H1 (cell line): Measurements from ENCODE around the gene DNAAF3. TPM values are rescaled to one million over a fixed set of nuclear protein-coding genes. Genes with fewer than 3 reads are reported as not detected.

Source experiments
- CTCF ChIA-PET: fragments of 300-600 bp; sonication (Branson Sonifier 250); formaldehyde crosslinking; loops from one replicate; lab custom pipeline; 2021; ENCODE audit not compliant: partially characterized antibody; lab: Charles Lee
- POLR2A ChIA-PET: fragments of 300-600 bp; sonication (Branson Sonifier 250); formaldehyde crosslinking; loops from one replicate; lab custom pipeline; 2021; ENCODE audit warnings: inconsistent platforms; ENCODE audit not compliant: partially characterized antibody; lab: Charles Lee
- DNase-seq, 2 experiments: peaks; one replicate each; pipeline versions ENCODE4 v3.0.0 to v3.0.0-alpha.2; 2010 to 2022; ENCODE audit warnings: low spot score in 2 of 2, low read depth in 1 of 2, mixed read lengths in 1 of 2
- FAIRE-seq: peaks from 2 replicates; lab custom pipeline; 2011; peaks lifted over from hg19 to GRCh38; lab: Jason Lieb, UNC
- H2AFZ ChIP-seq: 2 replicates; pipeline ENCODE4 v1.8.1; 2012; ENCODE audit warnings: low read length, inconsistent platforms
- H2AK5ac ChIP-seq: 2 replicates; pipeline ENCODE4 v1.6.1; 2013; ENCODE audit warnings: low read depth, low read length
- H2BK120ac ChIP-seq: replicated peaks from 2 replicates; pipeline ENCODE3; 2013; ENCODE audit warnings: low read depth, low read length, inconsistent platforms
- H2BK12ac ChIP-seq: 2 replicates; pipeline ENCODE4 v1.6.1; 2013; ENCODE audit warnings: low read depth, low read length
- H2BK15ac ChIP-seq: 2 replicates; pipeline ENCODE4 v1.6.1; 2013; ENCODE audit warnings: low read length
- H2BK20ac ChIP-seq: 2 replicates; pipeline ENCODE4 v1.6.1; 2013; ENCODE audit warnings: low read length
- H2BK5ac ChIP-seq: 2 replicates; pipeline ENCODE4 v1.6.1; 2013; ENCODE audit warnings: low read depth, low read length
- H3K14ac ChIP-seq: 2 replicates; pipeline ENCODE4 v1.6.1; 2013; ENCODE audit warnings: inconsistent platforms; ENCODE audit not compliant: insufficient read length
- H3K18ac ChIP-seq: 2 replicates; pipeline ENCODE4 v1.6.1; 2013; ENCODE audit warnings: low read length; ENCODE audit errors: extremely low read depth
- H3K23ac ChIP-seq: 2 replicates; pipeline ENCODE4 v1.6.1; 2013; ENCODE audit warnings: inconsistent platforms; ENCODE audit not compliant: insufficient read length
- H3K23me2 ChIP-seq: 2 replicates; pipeline ENCODE4 v1.6.1; 2013; ENCODE audit warnings: low read depth, low read length
- H3K27ac ChIP-seq: 2 replicates; pipeline ENCODE4 v1.6.1; 2011; ENCODE audit warnings: low read depth, low read length, inconsistent platforms
- H3K27me3 ChIP-seq, 4 experiments: replicated peaks in 1 of 4; 1 replicate in 1 of 4; 2 replicates in 3 of 4; pipeline versions ENCODE4 v1.6.1 to v1.8.1; 2011 to 2013; ENCODE audit warnings: low read length in 3 of 4, mild to moderate bottlenecking in 3 of 4, inconsistent platforms in 2 of 4, mixed read lengths in 2 of 4, moderate library complexity in 1 of 4; ENCODE audit not compliant: control insufficient read depth in 3 of 4, insufficient read depth in 3 of 4; ENCODE audit errors: extremely low read depth in 1 of 4
- H3K36me3 ChIP-seq, 4 experiments: 2 replicates each; pipeline versions ENCODE4 v1.6.1 to v1.8.1; 2011 to 2013; ENCODE audit warnings: mild to moderate bottlenecking in 4 of 4, low read length in 3 of 4, moderate library complexity in 2 of 4, control low read depth in 1 of 4, inconsistent platforms in 1 of 4; ENCODE audit not compliant: insufficient read depth in 4 of 4, control insufficient read depth in 2 of 4
- H3K4ac ChIP-seq: replicated peaks from 2 replicates; pipeline ENCODE3; 2013; ENCODE audit warnings: low read length, low read depth, mixed read lengths, inconsistent platforms; ENCODE audit not compliant: insufficient read length
- H3K4me1 ChIP-seq, 4 experiments: replicated peaks in 1 of 4; 1 replicate in 1 of 4; 2 replicates in 3 of 4; pipeline versions ENCODE4 v1.6.1 to v1.8.1; 2011 to 2013; ENCODE audit warnings: low read length in 3 of 4, inconsistent platforms in 2 of 4, mixed read lengths in 1 of 4; ENCODE audit not compliant: insufficient read depth in 4 of 4, control insufficient read depth in 3 of 4
- H3K4me2 ChIP-seq, 2 experiments: 2 replicates each; pipeline versions ENCODE4 v1.6.1 to v1.8.1; 2011 to 2013; ENCODE audit warnings: low read depth in 2 of 2, low read length in 2 of 2, control low read depth in 1 of 2, inconsistent platforms in 1 of 2, mild to moderate bottlenecking in 1 of 2; ENCODE audit not compliant: insufficient read depth in 1 of 2
- H3K4me3 ChIP-seq, 4 experiments: fragments of 200-600, 300-600 bp in 1 of 4; sonication (generic), shearing (Covaris generic), sonication (Bioruptor Twin) in 1 of 4; 2 replicates each; pipeline versions ENCODE4 v1.5.1 to v1.8.1; 2011 to 2016; ENCODE audit warnings: low read length in 4 of 4, low read depth in 3 of 4, control low read depth in 2 of 4, inconsistent platforms in 2 of 4, mild to moderate bottlenecking in 2 of 4, mixed read lengths in 1 of 4, moderate library complexity in 1 of 4; ENCODE audit not compliant: insufficient read depth in 2 of 4; ENCODE audit errors: extremely low read depth in 1 of 4
- H3K56ac ChIP-seq: replicated peaks from 2 replicates; pipeline ENCODE3; 2013; ENCODE audit warnings: low read depth, mild to moderate bottlenecking, mixed read lengths, low read length, inconsistent platforms; ENCODE audit not compliant: insufficient read length
- H3K79me1 ChIP-seq: 2 replicates; pipeline ENCODE4 v1.6.1; 2013; ENCODE audit warnings: low read depth, low read length, control low read depth
- H3K79me2 ChIP-seq, 2 experiments: 2 replicates each; pipeline versions ENCODE4 v1.6.1 to v1.8.1; 2012 to 2013; ENCODE audit warnings: low read length in 2 of 2, mild to moderate bottlenecking in 2 of 2, inconsistent platforms in 1 of 2; ENCODE audit not compliant: insufficient read depth in 2 of 2, control insufficient read depth in 1 of 2
- H3K9ac ChIP-seq, 4 experiments: replicated peaks in 1 of 4; 1 replicate in 1 of 4; 2 replicates in 3 of 4; pipeline versions ENCODE4 v1.6.1 to v1.8.1; 2011 to 2013; ENCODE audit warnings: low read depth in 3 of 4, low read length in 3 of 4, control low read depth in 2 of 4, mild to moderate bottlenecking in 2 of 4, moderate library complexity in 2 of 4, inconsistent platforms in 1 of 4; ENCODE audit errors: extremely low read depth in 1 of 4
- H3K9me3 ChIP-seq, 2 experiments: 2 replicates each; pipeline versions ENCODE4 v1.6.1 to v1.8.1; 2012 to 2013; ENCODE audit warnings: mild to moderate bottlenecking in 2 of 2, moderate library complexity in 2 of 2, control low read depth in 1 of 2, inconsistent platforms in 1 of 2, low read depth in 1 of 2, low read length in 1 of 2, mixed read lengths in 1 of 2; ENCODE audit not compliant: insufficient read depth in 2 of 2
- H4K20me1 ChIP-seq, 2 experiments: replicated peaks in 1 of 2; 2 replicates each; pipeline versions ENCODE3 to v1.8.1; 2011 to 2013; ENCODE audit warnings: inconsistent platforms in 2 of 2, low read length in 2 of 2, mild to moderate bottlenecking in 1 of 2; ENCODE audit not compliant: insufficient read depth in 2 of 2, control insufficient read depth in 1 of 2
- H4K5ac ChIP-seq: 2 replicates; pipeline ENCODE4 v1.6.1; 2013; ENCODE audit warnings: low read length, low read depth, mixed read lengths, inconsistent platforms; ENCODE audit not compliant: insufficient read length
- H4K8ac ChIP-seq: 2 replicates; pipeline ENCODE4 v1.8.0; 2013; ENCODE audit warnings: mild to moderate bottlenecking, moderate library complexity, low read length, inconsistent platforms; ENCODE audit not compliant: insufficient read depth; ENCODE audit errors: extremely low read depth
- H4K91ac ChIP-seq: replicated peaks from 2 replicates; pipeline ENCODE3; 2013; ENCODE audit warnings: low read length, mixed read lengths, inconsistent platforms; ENCODE audit not compliant: insufficient read length
- BRCA1 ChIP-seq: IDR thresholded peaks from 2 replicates; pipeline ENCODE4 v1.6.1; 2012; ENCODE audit warnings: low read depth, low read length, improper control_type of control experiment
- CBX8 ChIP-seq: fragments of 300-800, 300-1000 bp; sonication (generic); IDR thresholded peaks from 2 replicates; pipeline ENCODE4 v1.7.1; 2016; ENCODE audit warnings: low read depth, low read length, borderline replicate concordance
- CTBP2 ChIP-seq: IDR thresholded peaks from 2 replicates; pipeline ENCODE4 v1.7.0; 2011; ENCODE audit warnings: borderline replicate concordance, mild to moderate bottlenecking, moderate library complexity, mixed read lengths, low read length; ENCODE audit not compliant: insufficient read depth, insufficient read length
- EP300 ChIP-seq, 2 experiments: IDR thresholded peaks; 1 replicate in 1 of 2; 2 replicates in 1 of 2; pipeline ENCODE4 v1.6.1; 2011 to 2012; ENCODE audit warnings: low read depth in 2 of 2, low read length in 2 of 2, mild to moderate bottlenecking in 2 of 2, borderline replicate concordance in 1 of 2, inconsistent platforms in 1 of 2, moderate library complexity in 1 of 2
- EZH2 ChIP-seq: fragments of 200-600 bp; sonication (generic); IDR thresholded peaks from 2 replicates; pipeline ENCODE4 v1.7.1; 2012; ENCODE audit warnings: low read depth, mild to moderate bottlenecking, moderate library complexity, low read length, inconsistent platforms; ENCODE audit not compliant: severe bottlenecking
- NANOG ChIP-seq: IDR thresholded peaks from 2 replicates; pipeline ENCODE4 v1.6.1; 2011; ENCODE audit warnings: low read length, low read depth, mild to moderate bottlenecking, inconsistent platforms; ENCODE audit not compliant: insufficient read depth, poor library complexity, severe bottlenecking
- POLR2A ChIP-seq, 2 experiments: IDR thresholded peaks; 1 replicate in 1 of 2; 2 replicates in 1 of 2; pipeline ENCODE4 v1.6.1; 2011; ENCODE audit warnings: low read depth in 2 of 2, low read length in 2 of 2, mild to moderate bottlenecking in 2 of 2; ENCODE audit errors: control extremely low read depth in 1 of 2
- POLR2AphosphoS5 ChIP-seq: IDR thresholded peaks from 2 replicates; pipeline ENCODE4 v1.6.1; 2011; ENCODE audit warnings: low read depth, low read length
- SAP30 ChIP-seq: fragments of 300-600 bp; sonication (generic); IDR thresholded peaks from 2 replicates; pipeline ENCODE4 v1.7.1; 2012; ENCODE audit warnings: low read length, moderate library complexity, mild to moderate bottlenecking, inconsistent platforms; ENCODE audit not compliant: insufficient read depth, insufficient replicate concordance
- SIN3A ChIP-seq, 2 experiments: IDR thresholded peaks in 1 of 2; conservative IDR thresholded peaks in 1 of 2; 2 replicates each; pipeline ENCODE4 v1.6.1; 2011 to 2012; ENCODE audit warnings: low read length in 2 of 2, improper control_type of control experiment in 1 of 2, low read depth in 1 of 2, mild to moderate bottlenecking in 1 of 2
- SIRT6 ChIP-seq: IDR thresholded peaks from one replicate; pipeline ENCODE4 v1.7.1; 2012; ENCODE audit warnings: low read length, inconsistent platforms
- WGBS, 2 experiments: shearing (Covaris generic) in 1 of 2; methylation state at CpG; one replicate each; pipeline versions ENCODE4 v1.1.6 to v1.1.7; 2013 to 2015; ENCODE audit warnings: low lambda C conversion rate in 2 of 2, mixed read lengths in 2 of 2, inconsistent platforms in 1 of 2, low coverage in 1 of 2, missing lambda C conversion rate in 1 of 2; ENCODE audit not compliant: insufficient replicate concordance in 2 of 2, insufficient coverage in 1 of 2, insufficient read length in 1 of 2; ENCODE audit errors: extremely low coverage in 1 of 2, missing lambda C conversion rate in 1 of 2; 5-methylcytosine and 5-hydroxymethylcytosine counted together
- polyA plus RNA-seq, 7 experiments: library from polyadenylated mRNA; depleted of rRNA in 3 of 7; stranded (reverse) in 5 of 7; unstranded in 2 of 7; fragments of >200 nt in 5 of 7; fragments of 200-250 nt in 2 of 7; gene quantifications; 1 replicate in 5 of 7; 2 replicates in 1 of 7; 4 replicates in 1 of 7; pipeline versions ENCODE4 v1.2.1 to v1.2.3, GENCODE V29; 2011 to 2013; ENCODE audit warnings: missing spikeins in 2 of 7, mixed read lengths in 2 of 7
- total RNA-seq: library from RNA; stranded (reverse); fragmentation: NEBNext Ultra II Directional; extraction: Animal tissue kit (Norgen Biotek cat#: 25700); gene quantifications from 2 replicates; pipeline ENCODE4 v1.2.1, GENCODE V29; 2021
- TF ChIP-seq, protein P1 (sequence below): IDR thresholded peaks from 2 replicates; pipeline ENCODE4 v1.6.1; 2012; ENCODE audit warnings: inconsistent platforms

DNAAF3 gene
- total and polyA plus RNA-seq, 2 of the 8 experiments (the other 6 are each of a cell fraction or from before 2014, with no cell fraction given): 5.4 to 8.0 TPM

GRCh38 chr19:55199620-55200204 lies 33.3 kb upstream of the DNAAF3 start:
- ChIA-PET POLR2A (interaction anchor here (1.1 to 1.9 kb wide), 3 partner anchors 11 to 208 kb away, joined by 3 read pairs; partner anchors contain the start of gene UBE2S), CTCF (interaction anchor here (0.6 to 1.5 kb wide), 4 partner anchors 16 to 59 kb away, joined by 3 read pairs; no protein-coding TSS in a partner anchor)
- Histone ChIP-seq H2BK120ac (no peak overlapping the region), H3K4ac (no peak overlapping the region), H2AK5ac (no peak overlapping the region), H3K27ac (no peak overlapping the region), H3K4me1 (no peaks in the 10 kb centered on the region), H3K56ac (no peak overlapping the region), H4K8ac (no peak overlapping the region), H3K9ac (no peak overlapping the region), H2BK15ac (no peak overlapping the region), H2BK20ac (no peak overlapping the region), H3K79me1 (no peaks in the 10 kb centered on the region), H2AFZ (no peak overlapping the region), H4K5ac (no peak overlapping the region), H3K4me3 (no peak overlapping the region), H3K18ac (no peak overlapping the region), H3K27me3 (no peaks in the 10 kb centered on the region), H3K36me3 (no peaks in the 10 kb centered on the region), H2BK12ac (no peak overlapping the region), H3K14ac (no peak overlapping the region), H3K9me3 (no peaks in the 10 kb centered on the region), H3K4me2 (no peak overlapping the region), H3K79me2 (no peaks in the 10 kb centered on the region), H3K23ac (no peak overlapping the region), H3K23me2 (no peaks in the 10 kb centered on the region; the same call in 1 of the 2 replicates), H2BK5ac (no peak overlapping the region), H4K91ac (no peak overlapping the region), H4K20me1 (no peaks in the 10 kb centered on the region)
- WGBS, 2 experiments: 63% methylated on average over 5 of the region's 5 CpGs; no CpG with 5 or more reads in 1 of the 2 experiments
- no peak for DNase-seq
- no peak for FAIRE-seq
- TF ChIP-seq POLR2A (IDR thresholded peaks at IDR 0.05; ENCODE audit: control extremely low read depth in 1 of 2, low read depth in 2 of 2, low read length in 2 of 2) (no peak), CBX8 (no peak), SIN3A (conservative IDR thresholded peaks at IDR 0.05 in 1 of 2, IDR thresholded peaks at IDR 0.05 in 1 of 2; ENCODE audit: low read depth in 1 of 2, low read length in 2 of 2) (no peak), CTBP2 (no peak), SAP30 (no peak), SIRT6 (no peak), EZH2 (no peak), BRCA1 (no peak), EP300 (IDR thresholded peaks at IDR 0.05; ENCODE audit: borderline replicate concordance in 1 of 2, low read depth in 2 of 2, low read length in 2 of 2) (no peak), POLR2AphosphoS5 (no peak), NANOG (no peak)
- TF ChIP-seq, protein P1, sequence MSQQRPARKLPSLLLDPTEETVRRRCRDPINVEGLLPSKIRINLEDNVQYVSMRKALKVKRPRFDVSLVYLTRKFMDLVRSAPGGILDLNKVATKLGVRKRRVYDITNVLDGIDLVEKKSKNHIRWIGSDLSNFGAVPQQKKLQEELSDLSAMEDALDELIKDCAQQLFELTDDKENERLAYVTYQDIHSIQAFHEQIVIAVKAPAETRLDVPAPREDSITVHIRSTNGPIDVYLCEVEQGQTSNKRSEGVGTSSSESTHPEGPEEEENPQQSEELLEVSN: no peak
